ENCODE measurements around the gene KREMEN2. TPM values are rescaled to one million over a fixed set of nuclear protein-coding genes. Genes with fewer than 3 reads are reported as not detected.

The KREMEN2 gene
- total RNA-seq, 1 donor from 2014 or later = not detected

DNA sequence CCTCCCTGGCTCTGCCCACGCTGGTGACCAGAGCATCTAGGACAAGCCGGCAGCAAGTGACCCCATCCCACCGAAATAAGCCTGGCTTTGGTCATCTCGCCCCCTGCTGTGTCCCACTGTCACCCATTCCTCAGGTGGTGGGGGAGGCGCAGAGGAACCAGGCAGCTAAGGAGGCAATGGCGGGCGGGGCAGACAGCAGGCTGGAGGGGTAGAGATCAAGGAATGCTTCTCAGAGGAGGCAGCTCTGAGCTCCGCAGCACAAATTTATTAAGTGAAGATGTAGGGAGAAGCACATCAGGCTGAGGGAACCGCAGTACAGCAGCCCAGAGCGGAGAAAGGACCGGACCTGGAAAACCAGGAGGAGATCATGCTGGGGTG lies 7.5 kb upstream of the KREMEN2 start:
- intact Hi-C loops (cut with DNase I) = no loop called here
- Histone ChIP-seq H3K9me3 (no peaks in the 10 kb centered on the region), H3K4me1 (no peaks in the 10 kb centered on the region), H3K27me3 (peaks cover 12% of the 10 kb centered on the region), H3K4me3 (no peak overlapping the region), H3K27ac (no peak overlapping the region), H3K36me3 (no peaks in the 10 kb centered on the region)
- TF ChIP-seq, protein P1, sequence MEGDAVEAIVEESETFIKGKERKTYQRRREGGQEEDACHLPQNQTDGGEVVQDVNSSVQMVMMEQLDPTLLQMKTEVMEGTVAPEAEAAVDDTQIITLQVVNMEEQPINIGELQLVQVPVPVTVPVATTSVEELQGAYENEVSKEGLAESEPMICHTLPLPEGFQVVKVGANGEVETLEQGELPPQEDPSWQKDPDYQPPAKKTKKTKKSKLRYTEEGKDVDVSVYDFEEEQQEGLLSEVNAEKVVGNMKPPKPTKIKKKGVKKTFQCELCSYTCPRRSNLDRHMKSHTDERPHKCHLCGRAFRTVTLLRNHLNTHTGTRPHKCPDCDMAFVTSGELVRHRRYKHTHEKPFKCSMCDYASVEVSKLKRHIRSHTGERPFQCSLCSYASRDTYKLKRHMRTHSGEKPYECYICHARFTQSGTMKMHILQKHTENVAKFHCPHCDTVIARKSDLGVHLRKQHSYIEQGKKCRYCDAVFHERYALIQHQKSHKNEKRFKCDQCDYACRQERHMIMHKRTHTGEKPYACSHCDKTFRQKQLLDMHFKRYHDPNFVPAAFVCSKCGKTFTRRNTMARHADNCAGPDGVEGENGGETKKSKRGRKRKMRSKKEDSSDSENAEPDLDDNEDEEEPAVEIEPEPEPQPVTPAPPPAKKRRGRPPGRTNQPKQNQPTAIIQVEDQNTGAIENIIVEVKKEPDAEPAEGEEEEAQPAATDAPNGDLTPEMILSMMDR (IDR thresholded peaks at IDR 0.05) = no peak
- no peak for DNase-seq (ENCODE audit: low spot score in 2 of 2)

DNA sequence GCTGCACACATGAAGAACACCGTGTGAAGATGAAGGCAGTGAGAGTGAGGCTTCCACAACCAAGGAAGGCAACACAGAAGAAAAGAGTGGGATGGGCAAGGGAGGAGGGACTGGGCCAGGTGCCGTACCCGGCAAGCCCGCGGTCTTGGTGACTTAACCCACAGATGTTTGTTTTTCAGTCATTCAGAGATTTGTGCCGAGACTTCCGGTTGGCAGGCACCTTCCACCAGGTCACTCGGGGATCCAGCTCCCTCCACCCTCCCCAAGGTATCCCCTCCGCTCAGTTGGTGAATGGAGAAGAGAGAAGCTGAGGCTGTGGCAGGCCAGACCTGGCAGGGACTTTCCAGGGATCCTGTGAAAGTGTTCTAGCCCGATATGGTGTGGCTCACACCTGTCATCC lies 4.9 kb upstream of the KREMEN2 start:
- TF ChIP-seq, protein P1 (IDR thresholded peaks at IDR 0.05) = no peak
- intact Hi-C loops (cut with DNase I) = no loop called here

DNA sequence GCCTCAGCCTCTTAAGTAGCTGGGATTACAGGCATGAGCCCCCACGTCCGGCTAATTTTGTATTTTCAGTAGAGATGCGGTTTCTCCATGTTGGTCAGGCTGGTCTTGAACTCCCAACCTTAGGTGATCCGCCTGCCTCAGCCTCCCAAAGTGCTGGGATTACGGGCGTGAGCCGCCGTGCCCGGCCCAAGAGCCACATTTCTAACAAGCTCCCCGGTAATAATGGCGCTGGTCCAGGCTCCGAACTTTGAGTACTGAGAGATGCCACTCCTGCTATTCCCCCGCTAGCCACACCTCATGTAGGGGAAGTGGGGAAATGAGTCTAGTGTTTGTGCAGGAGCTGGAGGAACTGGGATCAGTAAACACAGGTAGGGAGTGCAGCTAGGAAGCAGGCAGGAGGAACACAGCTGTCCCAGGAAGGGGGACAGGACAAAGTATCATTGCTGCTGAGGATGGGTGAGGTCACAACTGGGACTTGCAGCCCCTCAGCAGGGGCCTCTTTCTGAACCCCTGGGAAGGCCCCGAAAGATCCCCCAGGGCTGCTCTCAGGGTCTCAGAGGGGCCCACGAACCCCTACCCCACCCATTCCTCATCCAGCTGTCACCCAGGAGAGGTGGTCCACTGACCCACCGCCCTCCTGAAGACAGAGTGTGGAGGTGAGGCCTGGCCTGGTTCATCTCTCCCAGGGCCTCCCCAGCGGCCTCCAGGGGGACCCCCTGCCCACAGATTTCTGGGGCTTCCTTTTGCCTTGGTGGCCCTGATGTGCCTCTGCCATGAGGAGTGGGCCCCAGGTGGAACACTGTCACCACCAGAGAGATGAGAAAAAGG lies 3.7 kb upstream of the KREMEN2 start:
- TF ChIP-seq, protein P1 (IDR thresholded peaks at IDR 0.05) = no peak
- intact Hi-C loops (cut with DNase I) = no loop called here
- no peaks in the 10 kb centered on the region for H3K36me3 ChIP-seq
- no peaks in the 10 kb centered on the region for H3K9me3 ChIP-seq
- no peak overlapping the region for H3K27ac ChIP-seq
- H3K4me1 ChIP-seq = peaks cover 21 to 22% of the 10 kb centered on the region in 2 donors
- peaks cover 40% of the 10 kb centered on the region for H3K27me3 ChIP-seq
- H3K4me3 ChIP-seq = no peak overlapping the region
- no peak for DNase-seq (ENCODE audit: low spot score in 2 of 2)

More for the DNA sequence above, 4.9 kb upstream of the KREMEN2 start:
- H3K9me3 ChIP-seq = no peaks in the 10 kb centered on the region
- H3K27ac ChIP-seq = no peak overlapping the region
- peaks cover 31% of the 10 kb centered on the region for H3K27me3 ChIP-seq
- H3K4me1 ChIP-seq = peaks cover 11 to 12% of the 10 kb centered on the region in 2 donors
- no peaks in the 10 kb centered on the region for H3K36me3 ChIP-seq
- no peak overlapping the region for H3K4me3 ChIP-seq
- no peak for DNase-seq (ENCODE audit: low spot score in 2 of 2)

DNA sequence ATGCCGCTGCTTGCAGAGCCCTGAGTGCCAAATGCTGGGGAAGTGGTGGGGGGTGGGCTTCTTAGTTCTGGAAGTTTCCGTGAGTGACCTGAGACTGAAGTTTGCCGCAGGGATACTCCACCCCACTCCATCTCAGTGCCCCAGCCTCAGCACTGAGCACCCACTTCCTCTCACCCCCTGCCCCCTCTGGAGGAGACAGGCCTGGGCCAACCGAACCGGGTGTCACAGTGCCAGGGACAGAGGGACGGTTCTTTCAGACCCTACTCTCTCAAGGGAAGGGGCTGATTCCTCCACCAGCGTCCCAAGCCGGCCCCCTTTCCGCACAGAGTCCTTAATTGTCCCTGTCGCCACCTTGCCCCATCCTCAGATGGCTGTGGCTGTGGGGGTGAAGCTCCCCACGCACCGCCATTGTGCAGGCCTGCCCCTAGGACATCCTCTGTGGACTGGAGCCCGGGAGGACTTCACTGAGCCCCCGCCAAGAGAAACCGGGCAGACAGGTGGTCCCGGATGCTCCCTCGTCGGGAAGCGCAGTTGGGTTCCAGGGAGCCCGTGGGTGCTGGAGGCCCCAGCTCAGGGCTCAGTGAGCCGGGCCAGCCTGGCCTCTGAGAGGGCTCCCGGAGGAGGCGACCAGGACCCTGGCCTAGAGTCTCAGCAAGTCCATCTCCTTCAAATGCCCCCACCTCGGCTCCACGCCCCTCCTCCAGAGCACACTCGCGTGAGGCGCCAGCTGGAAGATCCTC lies 1.6 kb upstream of the KREMEN2 start:
- DNase-seq (ENCODE audit: low spot score in 2 of 2) = no peak
- intact Hi-C loops (cut with DNase I) = no loop called here
- no peaks in the 10 kb centered on the region for H3K9me3 ChIP-seq
- peaks cover 54% of the 10 kb centered on the region for H3K27me3 ChIP-seq
- no peaks in the 10 kb centered on the region for H3K36me3 ChIP-seq
- H3K4me3 ChIP-seq = no peak overlapping the region
- no peak overlapping the region for H3K27ac ChIP-seq
- H3K4me1 ChIP-seq = peaks cover 26 to 28% of the 10 kb centered on the region in 2 donors
- TF ChIP-seq, protein P1 (IDR thresholded peaks at IDR 0.05) = no peak

DNA sequence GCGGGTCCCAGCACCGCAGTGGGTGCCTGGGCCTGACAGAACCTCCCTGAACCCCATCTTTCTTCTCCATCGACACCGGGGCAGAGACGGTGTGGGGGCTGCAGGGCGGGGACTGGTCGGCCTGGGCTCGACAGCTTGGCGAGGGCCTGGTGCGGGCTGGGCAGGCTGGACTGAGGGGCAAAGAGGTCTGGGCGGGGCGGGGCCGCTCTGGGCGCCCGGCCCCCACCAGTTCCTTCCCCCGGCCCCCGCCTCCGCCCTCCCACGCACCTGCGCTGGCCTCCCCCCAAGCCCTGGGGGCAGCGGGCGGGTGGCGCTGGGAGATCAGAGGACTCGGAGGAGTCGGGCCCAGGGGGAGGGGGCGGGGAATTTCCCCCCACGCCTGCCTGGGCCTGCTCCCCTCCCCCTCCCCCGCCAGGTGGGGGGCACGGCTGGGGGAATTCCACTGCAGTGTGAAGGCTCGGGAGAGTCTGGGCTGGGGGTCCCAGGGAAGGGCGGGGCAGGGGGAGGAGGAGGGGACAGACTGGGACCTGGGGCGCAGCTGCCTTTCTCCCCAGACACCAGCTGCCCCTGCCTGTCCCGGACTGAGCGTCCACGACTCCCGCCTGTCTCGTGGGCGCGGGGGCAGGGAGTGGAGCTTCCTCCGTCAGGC lies 877 bp upstream of the KREMEN2 start:
- TF ChIP-seq, protein P1 (IDR thresholded peaks at IDR 0.05) = no peak
- no peaks in the 10 kb centered on the region for H3K36me3 ChIP-seq
- DNase-seq (ENCODE audit: low spot score in 2 of 2) = no peak
- peak overlapping the region; percentile 45 to 51 for H3K4me3 ChIP-seq
- intact Hi-C loops (cut with DNase I) = no loop called here
- peaks cover 26 to 28% of the 10 kb centered on the region in 2 donors for H3K4me1 ChIP-seq
- H3K27me3 ChIP-seq = peaks cover 60% of the 10 kb centered on the region
- H3K27ac ChIP-seq = no peak overlapping the region
- H3K9me3 ChIP-seq = no peaks in the 10 kb centered on the region

Measured in ascending aorta (tissue), 2 donors.